Loucy (cell line): ENCODE data around the gene LIPK.

Experiments used
- H2AFZ ChIP-seq: fragments of 200-600 bp; sonication (generic); 2 replicates; pipeline ENCODE4 v1.6.0; 2016; ENCODE audit warnings: antibody characterized with exemption, mild to moderate bottlenecking, low read length, moderate library complexity
- H3F3A ChIP-seq: fragments of 200-600 bp; 2 replicates; pipeline ENCODE4 v1.6.0; 2016; ENCODE audit warnings: antibody characterized with exemption, low read depth, mild to moderate bottlenecking
- H3K27me3 ChIP-seq: fragments of 200-600 bp; sonication (generic); 2 replicates; pipeline ENCODE4 v1.6.1; 2014; ENCODE audit warnings: low read length, mild to moderate bottlenecking; ENCODE audit not compliant: insufficient read depth, poor library complexity, severe bottlenecking
- H3K36me3 ChIP-seq: fragments of 200-600 bp; sonication (generic); 2 replicates; pipeline ENCODE4 v1.6.1; 2016; ENCODE audit warnings: low read length; ENCODE audit not compliant: insufficient read depth
- H3K4me1 ChIP-seq: fragments of 200-600 bp; sonication (generic); 2 replicates; pipeline ENCODE4 v1.5.1; 2014; ENCODE audit warnings: low read length, mild to moderate bottlenecking; ENCODE audit not compliant: insufficient read depth, poor library complexity, severe bottlenecking
- H3K4me2 ChIP-seq: fragments of 200-600 bp; sonication (generic); 2 replicates; pipeline ENCODE4 v1.6.0; 2014; ENCODE audit warnings: antibody characterized with exemption, low read length, low read depth, mild to moderate bottlenecking; ENCODE audit not compliant: poor library complexity, severe bottlenecking
- H3K4me3 ChIP-seq: fragments of 200-600 bp; sonication (generic); 2 replicates; pipeline ENCODE4 v1.5.1; 2014; ENCODE audit warnings: low read length, mild to moderate bottlenecking, mixed read lengths; ENCODE audit not compliant: poor library complexity, severe bottlenecking
- H3K79me2 ChIP-seq: fragments of 200-600 bp; sonication (generic); 2 replicates; pipeline ENCODE4 v1.6.1; 2014; ENCODE audit warnings: low read length; ENCODE audit not compliant: insufficient read depth
- H3K9ac ChIP-seq: fragments of 200-600 bp; sonication (generic); 2 replicates; pipeline ENCODE4 v1.6.0; 2014; ENCODE audit warnings: mild to moderate bottlenecking, low read depth, low read length, moderate library complexity; ENCODE audit not compliant: poor library complexity, severe bottlenecking
- H3K9me2 ChIP-seq: fragments of 200-600 bp; sonication (generic); replicated peaks from 2 replicates; pipeline ENCODE4 v1.6.1; 2016; ENCODE audit warnings: low read depth, low read length, mixed read lengths
- H3K9me3 ChIP-seq: fragments of 200-600 bp; sonication (generic); 2 replicates; pipeline ENCODE4 v1.6.1; 2014; ENCODE audit warnings: mild to moderate bottlenecking, antibody characterized with exemption, low read length, low read depth; ENCODE audit not compliant: insufficient read depth
- H4K20me1 ChIP-seq: fragments of 200-600 bp; sonication (generic); 2 replicates; pipeline ENCODE4 v1.6.0; 2014; ENCODE audit warnings: antibody characterized with exemption, low read length, mild to moderate bottlenecking; ENCODE audit not compliant: insufficient read depth, poor library complexity, severe bottlenecking
- EZH2phosphoT487 ChIP-seq: fragments of 200-600 bp; IDR thresholded peaks from 2 replicates; pipeline ENCODE4 v1.6.1; 2018; ENCODE audit warnings: antibody characterized with exemption, mild to moderate bottlenecking, moderate library complexity, borderline replicate concordance
- TF ChIP-seq, protein P1 (sequence below): fragments of 200-600 bp; sonication (generic); conservative IDR thresholded peaks from 2 replicates; pipeline ENCODE4 v1.5.1; 2014; ENCODE audit warnings: mild to moderate bottlenecking, antibody characterized with exemption, low read length

LIPK gene

DNA sequence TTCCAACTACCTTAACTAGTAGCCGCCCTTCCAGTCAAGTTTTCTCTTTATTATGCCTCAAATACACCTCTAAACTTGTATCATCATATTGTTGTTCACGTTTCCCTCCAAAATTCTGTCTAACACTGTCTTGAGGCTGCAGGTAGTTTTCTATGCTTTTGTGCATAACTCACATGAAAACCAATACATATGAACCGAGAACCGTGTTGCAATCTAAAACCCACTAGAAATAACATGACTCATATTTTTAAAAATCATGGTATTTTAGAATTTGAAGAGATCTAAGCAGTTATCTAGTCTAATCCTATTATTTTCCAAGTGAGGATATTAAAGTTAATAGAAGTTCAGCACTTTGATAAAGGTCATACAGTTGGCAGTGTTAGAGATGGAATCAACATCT lies 23.6 kb upstream of the LIPK start:
- Histone ChIP-seq H3K9me3 (no peaks in the 10 kb centered on the region), H3K36me3 (no peaks in the 10 kb centered on the region), H3K79me2 (no peaks in the 10 kb centered on the region), H3K27me3 (no peaks in the 10 kb centered on the region), H3K9ac (no peak overlapping the region), H3F3A (no peaks in the 10 kb centered on the region), H3K4me2 (no peak overlapping the region), H2AFZ (no peak overlapping the region), H4K20me1 (no peaks in the 10 kb centered on the region), H3K9me2 (no peaks in the 10 kb centered on the region), H3K4me3 (no peak overlapping the region), H3K4me1 (no peaks in the 10 kb centered on the region)
- TF ChIP-seq, protein P1, sequence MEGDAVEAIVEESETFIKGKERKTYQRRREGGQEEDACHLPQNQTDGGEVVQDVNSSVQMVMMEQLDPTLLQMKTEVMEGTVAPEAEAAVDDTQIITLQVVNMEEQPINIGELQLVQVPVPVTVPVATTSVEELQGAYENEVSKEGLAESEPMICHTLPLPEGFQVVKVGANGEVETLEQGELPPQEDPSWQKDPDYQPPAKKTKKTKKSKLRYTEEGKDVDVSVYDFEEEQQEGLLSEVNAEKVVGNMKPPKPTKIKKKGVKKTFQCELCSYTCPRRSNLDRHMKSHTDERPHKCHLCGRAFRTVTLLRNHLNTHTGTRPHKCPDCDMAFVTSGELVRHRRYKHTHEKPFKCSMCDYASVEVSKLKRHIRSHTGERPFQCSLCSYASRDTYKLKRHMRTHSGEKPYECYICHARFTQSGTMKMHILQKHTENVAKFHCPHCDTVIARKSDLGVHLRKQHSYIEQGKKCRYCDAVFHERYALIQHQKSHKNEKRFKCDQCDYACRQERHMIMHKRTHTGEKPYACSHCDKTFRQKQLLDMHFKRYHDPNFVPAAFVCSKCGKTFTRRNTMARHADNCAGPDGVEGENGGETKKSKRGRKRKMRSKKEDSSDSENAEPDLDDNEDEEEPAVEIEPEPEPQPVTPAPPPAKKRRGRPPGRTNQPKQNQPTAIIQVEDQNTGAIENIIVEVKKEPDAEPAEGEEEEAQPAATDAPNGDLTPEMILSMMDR = no peak
- no peak for TF ChIP-seq EZH2phosphoT487

DNA sequence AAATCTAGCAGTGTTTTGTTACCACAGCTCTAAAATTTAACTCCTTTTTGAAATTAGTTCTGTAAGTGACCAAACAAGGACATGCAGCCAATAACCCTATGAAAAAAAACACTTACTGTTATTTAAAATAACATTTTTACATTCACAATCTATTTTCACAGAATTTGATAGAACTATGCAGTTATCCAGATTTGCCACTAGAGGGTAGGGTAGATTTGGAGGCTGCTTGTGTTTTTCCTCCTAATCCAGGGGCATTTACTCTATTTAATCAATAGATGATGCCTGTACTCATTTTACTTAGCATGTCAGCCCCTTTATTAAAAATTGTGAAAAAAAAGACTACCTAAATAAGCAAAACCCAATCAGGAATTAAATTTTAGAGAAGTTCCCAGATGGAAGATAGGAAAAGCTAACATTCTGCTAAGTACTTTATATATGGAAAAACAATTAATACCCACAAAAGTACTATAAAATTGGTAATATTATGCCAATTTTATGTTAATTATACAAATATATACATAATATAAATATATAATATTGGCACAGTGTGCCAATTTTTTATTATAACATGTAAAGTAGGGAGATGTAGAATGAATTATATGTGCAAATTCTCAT lies 18.1 kb upstream of the LIPK start:
- Histone ChIP-seq H3K9me2 (no peaks in the 10 kb centered on the region), H3K27me3 (no peaks in the 10 kb centered on the region), H3K9me3 (no peaks in the 10 kb centered on the region), H3K79me2 (no peaks in the 10 kb centered on the region), H3K9ac (no peak overlapping the region), H3K36me3 (no peaks in the 10 kb centered on the region), H3K4me1 (no peaks in the 10 kb centered on the region), H4K20me1 (no peaks in the 10 kb centered on the region), H3K4me2 (no peak overlapping the region), H2AFZ (no peak overlapping the region), H3K4me3 (no peak overlapping the region), H3F3A (no peaks in the 10 kb centered on the region; the same call in 1 of the 2 replicates)
- TF ChIP-seq, protein P1 = peak; percentile 91
- TF ChIP-seq EZH2phosphoT487 = no peak

DNA sequence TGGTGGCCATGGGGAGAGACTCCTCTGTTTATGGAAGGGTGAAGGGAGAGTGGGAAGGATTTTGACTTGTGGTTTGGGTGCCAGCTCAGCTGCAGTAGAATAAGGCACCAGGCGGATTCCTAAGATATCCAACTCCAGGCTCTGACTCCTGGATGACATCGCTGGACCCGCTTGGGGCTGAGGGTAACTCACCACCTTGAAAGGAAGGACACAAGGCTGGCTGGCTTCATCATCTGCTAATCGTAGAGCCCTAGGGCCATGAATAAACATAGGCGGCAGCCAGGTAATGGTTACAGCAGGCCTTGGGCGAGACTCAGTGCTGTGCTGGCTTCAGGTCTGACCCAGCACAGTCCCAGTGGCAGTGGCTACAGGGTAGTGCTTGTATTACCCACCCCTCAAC lies 16.7 kb upstream of the LIPK start:
- TF ChIP-seq, protein P1 = no peak
- no peak for TF ChIP-seq EZH2phosphoT487
- H3K4me1 ChIP-seq = no peaks in the 10 kb centered on the region
- no peaks in the 10 kb centered on the region for H3K9me3 ChIP-seq
- no peaks in the 10 kb centered on the region; the same call in 1 of the 2 replicates for H3F3A ChIP-seq
- no peaks in the 10 kb centered on the region for H3K79me2 ChIP-seq
- no peaks in the 10 kb centered on the region for H3K27me3 ChIP-seq
- H3K4me3 ChIP-seq = no peak overlapping the region
- H4K20me1 ChIP-seq = no peaks in the 10 kb centered on the region
- H3K9me2 ChIP-seq = no peaks in the 10 kb centered on the region
- H2AFZ ChIP-seq = no peak overlapping the region
- H3K9ac ChIP-seq = no peak overlapping the region
- no peak overlapping the region for H3K4me2 ChIP-seq
- no peaks in the 10 kb centered on the region for H3K36me3 ChIP-seq
